ENCODE results near the gene KRT79.

The KRT79 gene

GRCh38 chr12:52783563-52784316 lies 50.4 kb downstream of the KRT79 start:
- H3K4me3 ChIP-seq (ENCODE audit: low read length), result no peak overlapping the region
- DNase-seq (ENCODE audit: low read depth, low spot score), result no peak

- DNase-seq (ENCODE audit: low read depth, low spot score), result no peak
These were observed 51.6 kb downstream of the KRT79 start for GRCh38 chr12:52782502-52782901.

DNA sequence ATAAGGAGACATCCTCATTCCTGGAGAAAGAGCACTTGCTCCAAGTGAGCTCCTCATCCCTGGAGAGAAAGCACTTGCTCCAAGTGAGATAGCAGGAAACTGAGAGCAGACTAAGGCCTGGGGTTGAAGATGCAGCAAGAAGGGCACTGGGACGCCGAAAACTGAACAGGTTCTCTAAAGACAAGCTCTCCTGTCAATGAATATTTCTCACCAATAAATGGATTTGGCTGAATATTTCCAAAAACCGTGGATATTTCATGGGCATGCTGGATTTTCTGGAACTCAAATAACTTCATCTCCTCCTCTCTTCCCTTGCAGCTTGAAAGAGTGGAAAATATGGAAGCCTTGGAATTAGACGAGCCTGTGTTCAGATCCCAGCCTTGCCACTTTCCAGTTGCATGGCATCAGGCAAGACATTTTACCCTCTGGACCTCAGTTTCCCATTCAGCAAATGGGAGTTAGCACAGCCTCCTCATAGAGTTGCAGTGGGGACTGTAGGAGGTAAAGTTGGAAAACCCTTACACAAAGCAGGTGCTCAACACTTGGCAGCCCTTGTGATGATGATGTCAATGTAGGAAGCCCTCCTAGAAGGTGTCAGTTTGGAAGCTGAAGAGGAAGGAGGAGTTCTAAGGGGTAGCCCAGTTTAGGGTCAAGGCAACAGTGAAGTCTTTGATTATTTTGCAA lies 52.6 kb downstream of the KRT79 start:
- H3K4me3 ChIP-seq (ENCODE audit: low read length), result no peak overlapping the region
- no peak for DNase-seq (ENCODE audit: low read depth, low spot score)

More at GRCh38 chr12:52782502-52782901, 51.6 kb downstream of the KRT79 start:
- H3K4me3 ChIP-seq (ENCODE audit: low read length), result no peak overlapping the region

DNA sequence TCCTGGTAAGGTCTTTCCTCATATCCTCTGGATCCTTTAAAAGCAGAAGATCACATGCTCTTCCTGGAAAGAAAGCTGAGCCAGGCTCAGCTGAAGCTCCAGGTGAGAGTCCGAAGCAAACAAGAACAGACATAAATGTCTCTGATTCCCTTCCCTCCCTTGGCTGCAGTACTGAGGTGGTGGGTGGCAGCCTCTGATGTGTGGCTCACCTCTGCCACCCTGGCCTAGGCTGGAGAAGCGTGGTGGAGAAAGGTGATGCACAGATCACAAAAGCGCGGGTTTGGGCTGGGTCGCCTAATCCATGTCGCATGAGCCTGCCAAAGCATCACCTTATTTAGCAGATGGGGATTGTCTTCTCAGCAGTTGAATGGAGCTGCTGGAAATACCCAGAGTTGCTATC lies 54.2 kb downstream of the KRT79 start:
- no peak for DNase-seq (ENCODE audit: low read depth, low spot score)
- no peak overlapping the region for H3K4me3 ChIP-seq (ENCODE audit: low read length)

- no peak for DNase-seq (ENCODE audit: low read depth, low spot score)
- H3K4me3 ChIP-seq (ENCODE audit: low read length), result no peak overlapping the region
These were observed 55.3 kb downstream of the KRT79 start for GRCh38 chr12:52778833-52779232.

GRCh38 chr12:52777566-52777965 lies 56.5 kb downstream of the KRT79 start:
- no peak for DNase-seq (ENCODE audit: low read depth, low spot score)

DNA sequence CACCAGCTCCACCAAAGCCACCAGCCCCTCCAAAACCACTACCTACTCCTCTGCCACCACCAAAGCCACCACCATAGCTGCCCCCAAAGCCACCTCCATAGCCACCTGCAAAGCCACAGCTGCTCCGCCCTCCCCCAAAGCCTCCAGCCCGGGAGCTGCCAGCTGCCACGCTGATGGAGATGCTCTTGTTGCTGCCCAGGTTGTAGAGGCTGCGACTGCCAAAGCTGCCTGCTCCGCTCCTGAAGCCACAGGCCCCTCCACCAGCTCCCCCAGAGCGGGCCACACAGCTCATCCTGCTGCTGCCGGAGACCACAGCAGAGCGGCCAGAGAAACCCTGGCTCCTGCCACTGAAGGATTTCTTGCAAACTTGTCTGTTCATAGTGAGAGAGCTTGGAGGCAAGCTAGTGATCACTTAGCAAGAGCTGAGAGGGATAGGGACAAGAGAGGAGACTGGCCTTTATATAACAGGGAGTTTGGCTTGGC lies 57.2 kb downstream of the KRT79 start, which contains the start of gene KRT76:
Gene KRT76, minus strand, starts transcription at position 433 of the 483 bp plus-strand sequence. Its CDS starts 54 bp downstream, at position 379.
- no peak within 1 kb of the TSS for H3K4me3 ChIP-seq (ENCODE audit: low read length)
- no peak for DNase-seq (ENCODE audit: low read depth, low spot score)

More at GRCh38 chr12:52777566-52777965, 56.5 kb downstream of the KRT79 start:
- no peak overlapping the region for H3K4me3 ChIP-seq (ENCODE audit: low read length)

- no peak for DNase-seq (ENCODE audit: low read depth, low spot score)
- H3K4me3 ChIP-seq (ENCODE audit: low read length), result no peak overlapping the region
These were observed 57.7 kb downstream of the KRT79 start for GRCh38 chr12:52776435-52776834.

DNA sequence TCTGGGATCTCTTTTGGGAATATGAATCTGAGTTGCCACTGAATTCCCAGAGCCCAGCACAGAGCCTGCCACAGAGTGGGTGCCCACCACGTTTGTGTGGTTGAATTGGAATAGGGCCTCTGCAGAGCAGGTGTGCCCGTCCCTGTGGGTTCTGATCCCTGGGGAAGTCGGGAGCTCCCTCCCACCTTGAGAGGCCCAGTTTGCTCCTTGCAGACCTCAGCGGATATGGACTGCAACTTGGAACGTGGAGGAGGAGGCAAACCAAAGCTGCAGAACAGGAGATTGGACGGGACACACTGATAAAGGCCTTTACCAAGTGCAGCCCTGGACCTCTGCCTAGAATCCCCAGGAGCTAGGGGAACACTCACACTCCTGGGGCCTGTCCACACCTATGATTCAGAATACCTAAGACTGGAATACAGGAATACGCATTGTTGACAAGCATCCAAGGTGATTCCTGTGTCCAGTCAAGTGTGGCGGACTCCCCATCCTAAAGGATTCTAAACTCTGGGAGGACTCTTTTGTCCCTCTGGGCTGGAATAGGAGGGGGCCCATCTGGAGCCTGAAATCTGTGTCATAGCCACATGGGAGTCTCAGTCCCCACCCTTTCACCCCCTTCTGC lies 59.4 kb downstream of the KRT79 start:
- no peak overlapping the region for H3K4me3 ChIP-seq (ENCODE audit: low read length)
- DNase-seq (ENCODE audit: low read depth, low spot score), result no peak

DNA sequence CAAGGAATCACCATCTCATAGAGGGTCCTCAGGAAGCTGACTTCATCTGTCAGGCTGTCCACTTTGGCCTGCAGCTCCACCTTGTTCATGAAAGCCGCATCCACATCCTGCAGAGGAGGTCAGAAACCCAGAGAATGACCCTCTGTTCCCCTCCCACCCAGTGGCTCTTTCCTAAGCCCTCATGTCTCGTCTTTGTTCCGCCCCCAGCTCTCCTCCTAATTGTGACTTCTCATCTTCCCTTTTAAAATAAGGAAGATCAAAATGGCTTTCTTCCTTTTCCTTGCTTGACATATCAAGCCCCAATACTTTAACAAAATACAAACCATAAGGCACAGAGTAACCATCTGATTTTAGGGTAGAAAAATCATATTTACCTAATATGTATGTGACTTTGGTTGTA lies 61.3 kb downstream of the KRT79 start:
- DNase-seq (ENCODE audit: low read depth, low spot score), result no peak
- H3K4me3 ChIP-seq (ENCODE audit: low read length), result no peak overlapping the region

- H3K4me3 ChIP-seq (ENCODE audit: low read length), result no peak overlapping the region
- no peak for DNase-seq (ENCODE audit: low read depth, low spot score)
These were observed 61.9 kb downstream of the KRT79 start for GRCh38 chr12:52772188-52772587.

DNA sequence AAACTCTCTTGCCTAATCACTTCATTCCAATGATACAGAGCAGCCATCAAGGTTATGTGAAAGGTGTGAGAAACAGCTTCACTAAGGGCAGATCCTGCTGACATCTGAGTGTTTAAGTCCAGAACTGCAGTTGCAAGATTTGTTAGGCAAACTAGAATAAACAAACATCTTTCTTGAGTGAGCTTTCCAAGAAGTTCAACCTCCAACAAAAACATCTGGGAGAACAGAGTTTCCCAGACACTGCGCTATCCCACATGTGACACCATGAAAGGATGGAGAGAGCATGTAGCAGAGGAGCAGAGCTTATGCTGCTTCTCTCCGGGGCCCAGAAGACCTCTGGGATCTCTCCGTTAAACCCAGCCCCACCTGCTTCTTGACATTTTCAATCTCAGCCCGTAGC lies 62.6 kb downstream of the KRT79 start:
- no peak for DNase-seq (ENCODE audit: low read depth, low spot score)
- H3K4me3 ChIP-seq (ENCODE audit: low read length), result no peak overlapping the region

Data from Jurkat, Clone E6-1 (cell line).